Measurements from ENCODE around the gene METTL17. TPM values are rescaled to one million over a fixed set of nuclear protein-coding genes. Genes with fewer than 3 reads are reported as not detected.

Gene METTL17
- total and polyA plus RNA-seq, 2 of the 13 experiments (the other 11 are each of a cell fraction or from before 2014, with no cell fraction given) = 122 to 199 TPM

- TF ChIP-seq KLF15 (CRISPR knock-in tag; IDR thresholded peaks at IDR 0.05; ENCODE audit: borderline replicate concordance) (0 out of 2 replicates have a peak, but pooled peaks have one; percentile 59), MXD1 (CRISPR knock-in tag; IDR thresholded peaks at IDR 0.05) (peak; percentile 35; the same call in 1 of the 2 replicates), ZNF329 (CRISPR knock-in tag; IDR thresholded peaks at IDR 0.05; ENCODE audit: low read depth) (no peak), ZSCAN20 (CRISPR knock-in tag; IDR thresholded peaks at IDR 0.05; ENCODE audit: borderline replicate concordance) (no peak), PAXIP1 (CRISPR knock-in tag; conservative IDR thresholded peaks at IDR 0.05) (0 out of 2 replicates have a peak, but pooled peaks have one; percentile 11), ZNF646 (CRISPR knock-in tag; IDR thresholded peaks at IDR 0.05) (no peak), CC2D1A (CRISPR knock-in tag; IDR thresholded peaks at IDR 0.05) (no peak), ZFP90 (CRISPR knock-in tag; IDR thresholded peaks at IDR 0.05; ENCODE audit: borderline replicate concordance) (peak; percentile 99), FOXK1 (CRISPR knock-in tag; IDR thresholded peaks at IDR 0.05; ENCODE audit: borderline replicate concordance, low read depth) (no peak), EZH2 (conservative IDR thresholded peaks at IDR 0.05; ENCODE audit: low read depth, low read length) (no peak), PRDM10 (CRISPR knock-in tag; IDR thresholded peaks at IDR 0.05; ENCODE audit: low read depth) (no peak), RFX3 (CRISPR knock-in tag; IDR thresholded peaks at IDR 0.05) (no peak), ZNF720 (CRISPR knock-in tag; IDR thresholded peaks at IDR 0.05) (no peak), DNMT1 (CRISPR knock-in tag; IDR thresholded peaks at IDR 0.05) (peak; percentile 13; the same call in 1 of the 2 replicates)
These were observed 18.6 kb upstream of the METTL17 start (continued) for GRCh38 chr14:20970983-20971704.

Data from HepG2 (cell line).